Glutamatergic neuron (in vitro differentiated cells): ENCODE data around the gene SPTLC3. TPM values are rescaled to one million over a fixed set of nuclear protein-coding genes. Genes with fewer than 3 reads are reported as not detected.

ENCODE experiments used
- DNase-seq: peaks from one replicate; pipeline ENCODE4 v3.0.0; 2022
- H3K27ac Mint-ChIP-seq: one replicate; pipeline ENCODE4 v1.8.0; 2020; ENCODE audit warnings: mild to moderate bottlenecking, mixed read lengths, inconsistent platforms; ENCODE audit not compliant: unreplicated experiment
- H3K27me3 Mint-ChIP-seq: one replicate; pipeline ENCODE4 v1.8.0; 2020; ENCODE audit warnings: mild to moderate bottlenecking, moderate library complexity, mixed read lengths, inconsistent platforms; ENCODE audit not compliant: unreplicated experiment
- H3K36me3 Mint-ChIP-seq: one replicate; pipeline ENCODE4 v1.8.0; 2020; ENCODE audit warnings: mild to moderate bottlenecking, mixed read lengths, inconsistent platforms; ENCODE audit not compliant: unreplicated experiment
- H3K4me1 Mint-ChIP-seq: one replicate; pipeline ENCODE4 v1.8.0; 2020; ENCODE audit warnings: mild to moderate bottlenecking, low read depth, mixed read lengths, inconsistent platforms; ENCODE audit not compliant: unreplicated experiment
- H3K4me3 Mint-ChIP-seq: one replicate; pipeline ENCODE4 v1.8.0; 2020; ENCODE audit warnings: mild to moderate bottlenecking, mixed read lengths, inconsistent platforms; ENCODE audit not compliant: unreplicated experiment
- H3K9me3 Mint-ChIP-seq: one replicate; pipeline ENCODE4 v1.8.0; 2020; ENCODE audit warnings: mild to moderate bottlenecking, moderate library complexity, mixed read lengths, inconsistent platforms; ENCODE audit not compliant: unreplicated experiment
- CTCF ChIP-seq: fragments of 200-600 bp; sonication (generic); IDR thresholded peaks from one replicate; pipeline ENCODE4 v1.5.0; 2021; ENCODE audit not compliant: partially characterized antibody, unreplicated experiment
- total RNA-seq: library from RNA; stranded (reverse); fragmentation: NEBNext Ultra II Directional; extraction: Animal tissue kit (Norgen Biotek cat#: 25700); gene quantifications from one replicate; pipeline ENCODE4 v1.2.1, GENCODE V29; 2021; ENCODE audit not compliant: unreplicated experiment

Gene SPTLC3
- total RNA-seq, 1 donor from 2014 or later: not detected

GRCh38 chr20:12969071-12969669 lies 39.6 kb upstream of the SPTLC3 start:
- H3K27ac Mint-ChIP-seq: no peak overlapping the region
- H3K9me3 Mint-ChIP-seq: no peaks in the 10 kb centered on the region
- no peaks in the 10 kb centered on the region for H3K4me1 Mint-ChIP-seq
- H3K4me3 Mint-ChIP-seq: no peak overlapping the region
- no peaks in the 10 kb centered on the region for H3K27me3 Mint-ChIP-seq
- DNase-seq: no peak
- no peaks in the 10 kb centered on the region for H3K36me3 Mint-ChIP-seq
- no peak for TF ChIP-seq CTCF

- Mint-ChIP-seq H3K9me3 (no peaks in the 10 kb centered on the region), H3K27ac (no peak overlapping the region), H3K27me3 (no peaks in the 10 kb centered on the region), H3K4me3 (no peak overlapping the region), H3K4me1 (no peaks in the 10 kb centered on the region), H3K36me3 (no peaks in the 10 kb centered on the region)
- TF ChIP-seq CTCF: peak; percentile 25
- DNase-seq: no peak
Measured at GRCh38 chr20:12970372-12970821, 38.4 kb upstream of the SPTLC3 start.

- no peaks in the 10 kb centered on the region for H3K36me3 Mint-ChIP-seq
- H3K4me1 Mint-ChIP-seq: no peaks in the 10 kb centered on the region
- TF ChIP-seq CTCF: no peak
- peaks cover 2% of the 10 kb centered on the region for H3K27me3 Mint-ChIP-seq
- no peaks in the 10 kb centered on the region for H3K9me3 Mint-ChIP-seq
- no peak overlapping the region for H3K4me3 Mint-ChIP-seq
- no peak overlapping the region for H3K27ac Mint-ChIP-seq
- no peak for DNase-seq
Measured at GRCh38 chr20:12975833-12976608, 32.8 kb upstream of the SPTLC3 start.

- H3K4me3 Mint-ChIP-seq: no peak overlapping the region
- no peak for DNase-seq
- no peak overlapping the region for H3K27ac Mint-ChIP-seq
- TF ChIP-seq CTCF: no peak
- H3K4me1 Mint-ChIP-seq: no peaks in the 10 kb centered on the region
- H3K27me3 Mint-ChIP-seq: peaks cover 2% of the 10 kb centered on the region
- H3K36me3 Mint-ChIP-seq: no peaks in the 10 kb centered on the region
- H3K9me3 Mint-ChIP-seq: no peaks in the 10 kb centered on the region
Measured at GRCh38 chr20:12976720-12977309, 32.0 kb upstream of the SPTLC3 start.
